Activated T-helper 17 cell treated with anti-CD3 and anti-CD28 coated beads, Interleukin-2, amount 50 U/mL, for 72 hours (primary cell): ENCODE measurements around the gene FAM241B. TPM values are rescaled to one million over a fixed set of nuclear protein-coding genes. Genes with fewer than 3 reads are reported as not detected.
A peak's percentile ranks its signal among the peaks of the same experiment; 100 is the strongest.

Experiments used
- ATAC-seq: fragments of 150-1000 bp; cut with Tn5 transposase; replicated peaks from 2 replicates; pipeline ENCODE4 v1.10.0; 2021; ENCODE audit warnings: mild to moderate bottlenecking, moderate library complexity
- H3K27ac Mint-ChIP-seq: one replicate; pipeline ENCODE4 v1.8.0; 2022; ENCODE audit warnings: mixed read lengths
- H3K27me3 Mint-ChIP-seq: one replicate; pipeline ENCODE4 v1.8.0; 2022; ENCODE audit warnings: mixed read lengths
- H3K36me3 Mint-ChIP-seq: one replicate; pipeline ENCODE4 v1.8.0; 2022; ENCODE audit warnings: low read depth, mild to moderate bottlenecking, mixed read lengths
- H3K4me1 Mint-ChIP-seq: one replicate; pipeline ENCODE4 v1.8.0; 2022; ENCODE audit warnings: mixed read lengths
- H3K4me3 Mint-ChIP-seq: one replicate; pipeline ENCODE4 v1.8.0; 2022; ENCODE audit warnings: mild to moderate bottlenecking, mixed read lengths
- H3K9me3 Mint-ChIP-seq: one replicate; pipeline ENCODE4 v1.8.0; 2022; ENCODE audit warnings: mixed read lengths
- total RNA-seq, 2 donors: library from RNA; stranded (reverse); gene quantifications; one replicate each; pipeline ENCODE4 v1.2.3, GENCODE V29; 2022

Gene FAM241B
- total RNA-seq, 2 donors from 2014 or later = 9.4 to 16.0 TPM

DNA sequence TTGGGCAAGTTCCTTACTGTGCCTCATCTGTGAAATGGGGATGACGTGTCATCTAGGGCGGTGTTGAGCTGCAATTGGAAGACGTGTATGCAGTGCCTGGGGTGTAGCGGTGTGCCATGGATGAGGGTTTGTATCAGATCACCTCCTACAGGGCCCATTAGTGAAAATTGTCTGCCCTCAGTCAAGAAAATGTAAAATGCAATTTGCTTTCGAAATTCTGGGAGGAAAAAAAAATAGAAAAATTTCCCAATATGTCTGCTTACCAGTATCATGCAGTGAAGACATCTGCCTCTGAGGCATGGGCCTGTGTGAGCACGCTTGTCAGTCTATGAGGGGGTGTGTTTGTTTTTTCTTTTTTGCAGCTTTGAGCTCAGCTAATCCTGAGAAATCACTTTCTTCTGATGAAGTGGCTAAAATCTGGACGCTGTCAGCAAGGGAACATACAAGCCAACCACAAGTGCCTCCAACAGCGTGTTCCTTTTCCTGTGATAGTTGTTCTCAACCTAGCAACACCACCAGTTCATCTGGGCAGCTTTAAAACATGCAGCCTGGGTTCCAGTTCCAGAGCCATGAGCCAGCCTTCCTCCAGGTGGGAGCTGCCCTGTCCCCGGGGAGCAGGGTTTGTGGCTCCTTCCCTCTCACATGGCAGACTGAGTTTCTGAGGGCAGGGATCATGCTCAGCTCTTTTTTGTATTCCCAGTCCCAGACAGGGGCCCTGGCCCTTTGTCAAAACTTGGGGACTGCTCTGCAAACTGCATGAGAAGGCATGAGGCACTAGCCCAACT is 10.3 kb downstream of the FAM241B start:
- H3K4me1 Mint-ChIP-seq = no peaks in the 10 kb centered on the region
- no peaks in the 10 kb centered on the region for H3K9me3 Mint-ChIP-seq
- no peak overlapping the region for H3K4me3 Mint-ChIP-seq
- ATAC-seq = no peak
- H3K27me3 Mint-ChIP-seq = peaks cover 3% of the 10 kb centered on the region
- no peak overlapping the region for H3K27ac Mint-ChIP-seq
- no peaks in the 10 kb centered on the region for H3K36me3 Mint-ChIP-seq

DNA sequence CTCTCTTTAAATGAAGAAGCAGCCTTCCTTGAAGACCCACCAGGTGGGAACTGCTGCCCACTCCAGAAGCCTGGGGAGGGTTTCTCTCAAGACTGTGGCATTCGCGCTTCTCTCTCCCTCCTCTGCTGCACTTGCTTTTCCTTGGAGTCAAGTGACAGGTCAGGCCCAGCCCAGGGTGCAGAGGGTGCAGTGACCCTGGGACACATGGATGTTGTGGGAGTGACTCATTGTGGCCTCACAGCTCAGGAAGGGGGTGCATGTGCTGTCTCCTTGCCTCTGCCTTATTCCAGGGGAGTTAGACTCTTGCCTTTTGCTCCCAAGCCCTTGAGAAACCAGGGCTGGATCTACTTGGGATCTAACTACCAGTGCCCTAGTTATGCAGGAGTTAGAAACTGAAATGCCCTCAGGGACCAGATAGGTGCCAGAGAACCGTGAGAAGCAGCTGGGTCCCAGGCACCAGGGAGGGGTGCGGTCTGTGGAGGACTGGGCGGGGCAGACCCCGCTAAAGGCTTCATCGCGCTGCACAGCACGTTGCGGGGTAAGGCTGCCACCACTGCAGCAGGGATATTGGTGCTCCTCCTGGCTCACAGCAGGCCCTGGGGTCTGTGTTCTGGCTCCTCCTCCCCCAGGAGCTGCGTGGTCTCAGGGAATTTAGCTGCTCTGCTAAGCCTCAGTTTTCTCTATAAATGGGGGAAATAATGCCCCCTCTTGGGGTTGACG is 11.4 kb downstream of the FAM241B start:
- no peaks in the 10 kb centered on the region for H3K36me3 Mint-ChIP-seq
- no peak overlapping the region for H3K27ac Mint-ChIP-seq
- H3K9me3 Mint-ChIP-seq = no peaks in the 10 kb centered on the region
- ATAC-seq = no peak
- H3K4me1 Mint-ChIP-seq = no peaks in the 10 kb centered on the region
- no peak overlapping the region for H3K4me3 Mint-ChIP-seq
- peaks cover 3% of the 10 kb centered on the region for H3K27me3 Mint-ChIP-seq

DNA sequence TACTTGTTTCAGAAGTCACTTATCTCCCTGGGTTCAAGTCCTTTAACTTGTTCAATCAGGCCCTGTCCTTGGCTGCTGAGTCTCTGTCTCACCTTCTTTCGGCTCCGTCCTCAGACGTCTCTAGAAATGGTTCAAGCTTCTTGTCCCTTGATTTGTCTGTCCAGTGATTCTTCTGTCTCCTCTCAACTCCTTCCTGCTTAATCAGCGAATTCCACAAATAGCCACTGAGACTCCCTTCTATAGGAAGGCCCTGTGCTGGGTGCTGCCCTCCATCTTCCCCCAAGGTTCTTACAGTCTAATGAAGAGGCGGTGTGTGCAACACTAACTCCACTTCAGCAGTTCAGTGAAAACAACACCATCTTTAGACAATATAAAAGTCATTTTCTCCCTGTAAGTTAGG is 12.7 kb downstream of the FAM241B start:
- peaks cover 3% of the 10 kb centered on the region for H3K27me3 Mint-ChIP-seq
- H3K9me3 Mint-ChIP-seq = no peaks in the 10 kb centered on the region
- H3K4me1 Mint-ChIP-seq = no peaks in the 10 kb centered on the region
- no peak overlapping the region for H3K27ac Mint-ChIP-seq
- ATAC-seq = no peak
- H3K4me3 Mint-ChIP-seq = no peak overlapping the region
- H3K36me3 Mint-ChIP-seq = no peaks in the 10 kb centered on the region

DNA sequence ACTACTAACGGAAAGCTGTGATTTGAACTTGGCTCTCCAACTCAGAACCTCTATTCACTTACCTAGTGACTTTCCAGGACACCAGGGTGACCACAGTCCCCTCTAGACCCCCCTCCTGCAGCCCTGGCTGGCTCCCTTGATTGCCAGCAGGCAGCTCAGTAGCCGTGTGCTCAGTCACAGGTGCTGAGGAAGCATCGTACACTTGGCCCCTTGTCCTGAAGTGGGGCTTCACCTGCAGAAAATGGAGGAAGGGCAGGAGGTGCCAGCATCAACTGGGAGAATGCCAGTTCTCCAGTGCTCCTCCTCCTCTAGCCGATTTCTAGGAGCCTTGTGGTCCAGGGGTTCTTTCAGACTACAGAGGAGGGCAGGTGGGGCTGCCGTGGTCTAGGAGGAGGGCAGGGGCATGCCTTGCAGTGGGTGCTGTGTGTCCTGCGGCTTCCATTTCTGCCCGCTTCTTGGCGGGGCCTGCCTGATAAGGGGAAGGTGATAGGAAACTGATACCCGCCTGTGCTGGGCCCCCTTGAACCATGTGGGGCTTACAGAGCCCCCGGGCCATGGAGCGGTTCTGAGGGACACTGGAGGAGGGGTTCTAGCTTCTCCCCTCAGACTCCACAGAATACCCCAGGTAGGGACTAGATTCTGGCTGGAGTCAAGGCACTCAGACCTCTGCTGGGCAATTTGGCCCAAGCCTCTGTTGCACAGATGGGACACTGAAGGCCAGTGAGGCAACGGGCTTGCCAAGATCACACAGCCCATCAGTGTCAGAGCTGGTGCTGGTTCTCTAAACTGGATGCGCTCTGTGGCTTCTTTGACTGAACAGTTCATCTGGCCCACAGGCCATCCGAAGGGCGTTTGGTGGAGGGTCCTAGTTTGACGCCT is 14.0 kb downstream of the FAM241B start:
- no peak overlapping the region for H3K27ac Mint-ChIP-seq
- ATAC-seq = no peak
- peaks cover 3% of the 10 kb centered on the region for H3K27me3 Mint-ChIP-seq
- no peaks in the 10 kb centered on the region for H3K9me3 Mint-ChIP-seq
- H3K4me1 Mint-ChIP-seq = no peaks in the 10 kb centered on the region
- H3K4me3 Mint-ChIP-seq = no peak overlapping the region
- H3K36me3 Mint-ChIP-seq = no peaks in the 10 kb centered on the region

DNA sequence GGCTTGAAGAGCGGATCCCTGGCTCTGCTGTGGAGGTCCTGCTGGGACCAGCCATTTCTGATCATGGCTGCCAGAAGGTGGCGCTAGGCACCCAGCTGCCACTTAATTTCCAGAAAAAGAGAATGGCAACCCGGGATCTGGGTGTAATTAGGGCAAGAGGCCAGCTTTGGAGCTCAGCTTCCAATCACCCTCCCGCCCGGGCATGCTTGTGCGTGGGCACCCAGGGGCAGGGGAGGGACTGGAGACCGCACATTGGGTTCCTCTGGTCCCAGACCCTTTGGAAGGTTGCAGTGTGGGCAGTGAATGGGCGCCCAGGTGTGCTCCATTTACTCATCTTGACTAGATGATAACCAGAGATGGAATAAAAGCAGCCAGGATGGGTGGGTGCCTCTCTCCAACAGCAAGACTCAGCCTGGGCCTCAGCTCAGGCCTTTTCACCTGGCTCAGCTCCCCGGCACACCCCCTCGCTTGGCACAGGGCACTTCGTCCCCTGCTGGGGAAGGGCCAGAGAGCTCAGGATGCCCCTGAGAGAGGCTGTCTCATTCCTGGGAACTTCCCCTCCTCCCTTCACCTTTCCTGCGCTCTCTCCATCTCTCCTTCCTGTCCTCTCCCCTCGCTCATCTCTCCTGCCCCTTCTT is 14.7 kb downstream of the FAM241B start:
- Mint-ChIP-seq H3K9me3 (no peaks in the 10 kb centered on the region), H3K27ac (no peak overlapping the region), H3K36me3 (no peaks in the 10 kb centered on the region), H3K4me1 (no peaks in the 10 kb centered on the region), H3K27me3 (peaks cover 3% of the 10 kb centered on the region), H3K4me3 (no peak overlapping the region)
- ATAC-seq = peak; percentile 31

DNA sequence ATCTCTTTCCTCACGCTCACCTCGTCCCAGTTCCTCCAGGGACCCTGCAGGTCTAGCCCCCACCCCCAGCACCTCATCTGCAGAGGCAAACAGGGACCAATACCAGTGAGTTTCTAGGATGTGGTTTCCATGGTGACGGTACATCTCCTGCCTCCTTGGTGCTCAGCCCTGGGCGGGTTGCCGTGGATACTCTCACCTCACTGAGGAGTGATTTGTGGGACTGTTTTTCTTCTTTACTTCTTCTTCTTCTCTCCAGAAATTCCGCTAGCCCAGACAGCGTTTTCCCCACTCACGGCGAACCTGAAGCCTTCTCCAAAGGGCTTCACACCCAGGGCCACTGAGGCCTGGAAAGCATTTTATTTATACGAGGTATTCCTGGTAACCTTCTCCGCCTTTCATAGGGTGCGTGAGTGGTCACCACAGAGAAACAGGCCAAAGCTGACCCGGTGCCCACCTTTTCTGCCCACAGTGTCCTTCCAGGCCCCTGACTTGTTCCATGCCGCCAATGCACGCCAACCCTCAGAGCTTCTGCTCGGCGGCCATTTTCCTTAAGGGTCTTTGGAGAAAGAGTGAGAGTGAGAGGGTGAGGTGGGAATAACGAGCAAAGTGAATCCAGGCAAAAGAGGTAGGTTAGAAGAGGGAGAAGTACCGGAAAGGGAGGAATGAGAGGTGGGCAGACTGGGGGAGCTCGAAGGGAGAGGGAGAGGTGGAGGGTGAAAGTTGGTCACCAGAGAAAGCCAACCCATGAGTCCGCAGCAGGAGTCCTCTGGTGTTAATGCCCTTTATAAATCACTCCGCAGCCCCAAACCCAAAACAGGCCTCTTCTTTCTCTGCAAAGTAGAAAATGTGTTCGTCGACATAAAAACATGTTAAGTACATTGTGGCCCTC is 15.5 kb downstream of the FAM241B start:
- Mint-ChIP-seq H3K27me3 (peaks cover 3% of the 10 kb centered on the region), H3K4me1 (no peaks in the 10 kb centered on the region)
- no peak for ATAC-seq

DNA sequence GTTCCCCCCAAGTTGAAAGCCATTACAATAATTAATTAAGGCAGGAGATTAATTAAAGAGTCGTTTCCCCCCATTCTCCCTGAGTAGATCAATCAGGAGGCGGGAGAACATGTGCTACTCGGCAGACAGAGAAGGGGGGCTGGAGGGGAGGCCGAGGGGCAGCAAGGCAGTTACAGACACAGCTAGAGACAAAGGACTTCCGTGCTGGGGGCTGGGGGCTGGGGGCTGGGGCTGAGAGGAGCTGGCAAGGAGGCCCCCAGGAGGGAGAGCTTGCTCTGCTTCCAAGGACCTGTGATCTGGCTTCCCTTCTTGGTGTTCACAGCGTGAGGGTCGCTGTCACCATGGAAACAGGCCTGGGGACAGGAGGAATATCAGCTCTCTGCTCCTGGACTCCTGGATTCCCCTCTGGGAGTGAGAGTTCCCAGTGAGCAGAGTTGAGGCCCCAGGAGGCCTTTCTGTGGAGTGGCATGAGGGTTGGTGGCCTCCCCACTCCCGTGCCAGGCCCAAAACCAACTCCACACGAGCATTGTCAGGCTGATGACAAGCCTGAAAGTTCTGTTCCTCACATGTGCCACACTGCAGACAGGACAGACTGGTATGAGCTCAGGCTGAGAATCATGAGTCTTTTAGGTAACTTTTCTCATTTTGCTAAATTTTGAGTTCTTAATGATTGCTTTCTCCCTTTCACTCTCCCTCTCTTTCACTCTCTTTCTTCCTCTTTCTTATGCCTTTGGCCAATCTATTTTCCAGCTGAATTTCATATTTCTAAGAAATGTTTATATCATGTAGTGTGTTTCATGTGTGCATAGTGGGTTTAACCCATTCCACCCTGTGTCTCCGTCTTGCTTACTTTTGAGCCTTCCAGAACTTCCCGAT is 16.4 kb downstream of the FAM241B start:
- no peak overlapping the region for H3K27ac Mint-ChIP-seq
- no peaks in the 10 kb centered on the region for H3K9me3 Mint-ChIP-seq
- ATAC-seq = no peak

More for the DNA sequence above, 15.5 kb downstream of the FAM241B start:
- Mint-ChIP-seq H3K4me3 (no peak overlapping the region), H3K36me3 (no peaks in the 10 kb centered on the region), H3K27ac (no peak overlapping the region), H3K9me3 (no peaks in the 10 kb centered on the region)

DNA sequence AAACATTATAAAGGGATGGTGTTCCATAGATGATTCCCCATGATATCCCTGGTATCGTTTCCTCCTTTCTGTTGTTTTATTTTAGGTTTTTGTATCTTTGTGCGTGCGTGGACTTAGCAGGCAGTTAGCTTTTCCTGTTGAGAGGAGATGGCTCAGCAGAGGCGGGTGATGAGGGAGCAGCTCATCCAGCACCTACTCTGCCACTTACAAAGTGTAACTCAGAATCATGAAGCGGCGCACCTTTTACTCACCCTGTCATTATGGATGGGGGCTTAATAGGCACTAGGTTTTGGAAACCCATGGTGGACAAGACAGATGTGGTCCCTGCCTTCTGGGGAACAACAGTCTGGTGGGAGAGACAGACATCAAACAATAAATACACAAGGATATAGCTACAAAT is 17.1 kb downstream of the FAM241B start:
- no peaks in the 10 kb centered on the region for H3K9me3 Mint-ChIP-seq
- peaks cover 7% of the 10 kb centered on the region for H3K4me1 Mint-ChIP-seq
- H3K36me3 Mint-ChIP-seq = no peaks in the 10 kb centered on the region
- no peak for ATAC-seq
- no peak overlapping the region for H3K27ac Mint-ChIP-seq
- H3K4me3 Mint-ChIP-seq = no peak overlapping the region
- H3K27me3 Mint-ChIP-seq = peaks cover 3% of the 10 kb centered on the region

More for the DNA sequence above, 16.4 kb downstream of the FAM241B start:
- Mint-ChIP-seq H3K36me3 (no peaks in the 10 kb centered on the region), H3K27me3 (peaks cover 3% of the 10 kb centered on the region), H3K4me3 (no peak overlapping the region), H3K4me1 (peaks cover 6% of the 10 kb centered on the region)

DNA sequence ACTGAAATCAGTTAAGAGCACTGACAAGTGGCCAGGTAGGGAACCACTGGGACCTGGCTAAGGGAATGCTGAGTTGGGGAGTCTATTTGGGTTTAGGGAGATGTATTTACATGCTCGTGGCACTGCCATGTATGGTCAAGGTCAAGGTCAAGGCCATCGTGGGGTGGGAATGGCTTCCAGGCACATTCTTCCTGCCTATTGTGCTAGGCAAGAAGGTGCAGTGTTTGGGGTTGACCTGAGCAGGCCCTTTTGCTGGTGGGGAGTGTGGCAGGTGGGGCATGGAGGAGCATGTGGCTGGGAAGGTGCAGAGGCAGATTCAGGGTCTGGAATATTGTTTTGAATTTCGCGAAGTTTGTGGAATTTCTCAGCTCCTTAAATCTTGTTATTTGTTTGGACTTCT is 17.8 kb downstream of the FAM241B start:
- Mint-ChIP-seq H3K4me3 (no peak overlapping the region), H3K27ac (no peak overlapping the region), H3K4me1 (peaks cover 7% of the 10 kb centered on the region), H3K27me3 (peaks cover 3% of the 10 kb centered on the region), H3K9me3 (no peaks in the 10 kb centered on the region), H3K36me3 (no peaks in the 10 kb centered on the region)
- no peak for ATAC-seq

DNA sequence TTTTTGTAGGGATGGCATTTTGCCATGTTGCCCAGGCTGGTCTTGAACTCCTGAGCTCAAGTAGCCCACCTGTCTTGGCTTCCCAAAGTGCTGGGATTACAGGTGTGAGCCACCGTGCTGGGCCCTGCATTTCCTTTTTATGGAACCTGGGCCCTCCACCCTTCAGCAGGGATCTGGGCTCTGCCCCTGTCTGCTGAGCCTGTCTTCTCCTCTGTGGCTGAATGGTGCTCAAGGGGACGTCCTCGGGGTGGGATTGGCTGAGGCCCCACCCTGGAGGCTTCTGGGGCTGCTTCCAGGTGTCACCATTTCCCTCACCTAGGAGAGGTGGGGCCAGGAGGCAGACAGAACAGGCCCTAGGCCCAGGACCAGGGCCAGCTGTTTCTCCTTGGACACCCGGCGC is 18.4 kb downstream of the FAM241B start:
- Mint-ChIP-seq H3K4me3 (no peak overlapping the region), H3K27me3 (peaks cover under 1% of the 10 kb centered on the region), H3K36me3 (no peaks in the 10 kb centered on the region), H3K27ac (no peak overlapping the region), H3K4me1 (peaks cover 7% of the 10 kb centered on the region), H3K9me3 (no peaks in the 10 kb centered on the region)
- no peak for ATAC-seq

DNA sequence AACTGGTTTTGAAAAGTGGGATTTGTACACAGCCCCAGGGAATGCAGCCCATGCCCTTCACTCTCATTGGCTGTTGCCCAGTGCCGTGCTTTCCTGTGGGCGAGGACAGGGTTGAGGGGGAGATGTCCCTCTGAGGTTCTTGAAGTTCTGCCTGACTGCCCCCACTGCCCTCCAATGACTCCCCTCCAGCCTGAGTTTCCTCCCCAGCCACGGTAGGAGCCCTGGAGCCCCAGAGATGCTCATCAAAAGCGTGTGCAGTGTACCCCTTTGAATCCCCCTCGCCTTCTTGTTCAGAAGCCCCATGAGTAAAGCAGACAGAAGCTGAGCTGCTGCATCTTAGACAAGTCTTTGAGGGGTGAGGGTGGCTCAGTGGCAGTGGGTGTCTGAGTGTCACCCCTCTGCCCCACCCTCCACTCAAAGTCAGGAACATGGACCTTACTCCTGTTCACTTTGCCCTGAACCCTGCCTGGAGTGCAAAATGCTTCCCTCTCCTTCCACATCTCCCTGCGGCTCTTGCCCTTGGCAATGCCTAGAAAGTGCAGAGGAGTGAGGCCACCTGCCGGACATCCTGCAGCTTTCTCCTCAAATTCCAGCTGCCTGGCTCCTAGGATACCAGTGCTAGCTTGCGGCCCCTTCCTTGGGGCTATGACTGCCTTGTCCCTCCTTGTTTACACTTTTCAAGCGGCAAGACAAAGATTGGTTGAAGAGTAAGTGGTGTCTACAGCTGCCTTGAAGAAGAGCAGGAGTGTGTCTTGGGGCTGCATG is 19.9 kb downstream of the FAM241B start:
- H3K27me3 Mint-ChIP-seq = no peaks in the 10 kb centered on the region
- ATAC-seq = no peak
- H3K4me3 Mint-ChIP-seq = no peak overlapping the region
- no peaks in the 10 kb centered on the region for H3K36me3 Mint-ChIP-seq
- H3K27ac Mint-ChIP-seq = no peak overlapping the region
- no peaks in the 10 kb centered on the region for H3K9me3 Mint-ChIP-seq
- H3K4me1 Mint-ChIP-seq = peaks cover 7% of the 10 kb centered on the region

DNA sequence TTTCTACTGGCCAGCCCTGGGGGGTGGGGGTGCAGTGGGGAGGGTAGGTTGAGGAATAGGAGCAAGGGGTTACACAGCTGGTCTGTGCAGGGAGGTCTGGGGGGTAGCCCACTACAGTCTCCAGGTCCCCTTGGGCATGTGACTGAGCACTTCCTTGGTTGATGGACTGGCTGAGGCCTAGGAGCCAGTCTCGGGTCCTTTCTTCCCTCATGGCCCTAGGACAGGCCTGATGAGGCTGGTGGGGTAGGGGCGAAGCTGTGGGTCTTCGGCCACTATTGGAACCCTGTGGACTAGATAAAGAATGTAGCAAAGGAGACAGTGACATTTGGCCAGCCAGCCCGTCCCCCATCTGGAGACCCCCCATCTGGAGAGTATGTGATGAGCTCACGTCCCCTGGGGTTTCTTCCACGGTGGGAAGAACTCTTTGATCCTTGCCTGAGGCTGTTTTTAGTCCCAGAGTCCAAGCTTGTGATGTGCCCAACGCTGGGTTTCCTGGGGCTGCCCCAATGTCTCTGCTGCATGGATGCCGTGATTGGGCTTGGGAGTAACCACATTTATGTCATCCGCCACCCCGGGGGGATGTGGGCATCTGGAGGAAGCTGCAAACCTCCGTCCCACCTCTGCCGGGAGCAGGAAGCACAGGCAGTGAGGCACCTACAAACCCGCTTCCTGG is 20.7 kb downstream of the FAM241B start:
- peak overlapping the region; percentile 41 for H3K4me3 Mint-ChIP-seq
- peak overlapping the region; percentile 50 for H3K27ac Mint-ChIP-seq
- H3K27me3 Mint-ChIP-seq = no peaks in the 10 kb centered on the region
- no peaks in the 10 kb centered on the region for H3K36me3 Mint-ChIP-seq
- no peaks in the 10 kb centered on the region for H3K9me3 Mint-ChIP-seq
- ATAC-seq = peak; percentile 63
- H3K4me1 Mint-ChIP-seq = peaks cover 7% of the 10 kb centered on the region
